Hepatocyte (in vitro differentiated cells): ENCODE data around the gene KIAA1958.

Experiments
- CTCF ChIP-seq: fragments of 200-600 bp; sonication (generic); IDR thresholded peaks from 2 replicates; pipeline ENCODE4 v1.5.1; 2016; ENCODE audit warnings: antibody characterized with exemption, mild to moderate bottlenecking; ENCODE audit not compliant: poor library complexity
- EZH2 ChIP-seq: fragments of 200-600 bp; sonication (generic); IDR thresholded peaks from 2 replicates; pipeline ENCODE4 v1.6.1; 2016; ENCODE audit warnings: antibody characterized with exemption, mild to moderate bottlenecking, borderline replicate concordance

DNA sequence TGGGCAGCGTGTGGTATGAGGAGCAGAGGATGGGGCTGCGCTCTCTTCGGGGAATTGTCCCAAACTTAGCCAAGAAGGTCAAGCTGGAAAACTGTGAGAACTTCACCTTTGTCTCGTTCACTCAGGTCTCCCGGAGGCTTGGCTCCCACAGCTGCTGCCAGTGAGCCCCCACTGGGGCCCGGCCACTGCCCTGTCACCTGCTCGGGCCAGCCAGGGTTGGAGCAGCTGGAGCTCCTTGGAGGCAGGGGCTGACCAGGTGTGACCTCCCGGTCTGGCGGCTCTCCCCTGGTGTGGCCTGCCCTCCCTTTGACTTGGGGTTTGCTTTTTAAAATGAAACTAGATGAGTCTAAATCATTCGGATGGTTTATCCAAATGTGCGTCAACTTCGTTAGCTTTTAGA, 173.3 kb downstream of the KIAA1958 start:
- TF ChIP-seq CTCF (no peak), EZH2 (no peak)
